K562 (cell line): Measurements from ENCODE around the gene MPI.

Source experiments
- POLR2A ChIP-seq: fragments of 450-650 bp; conservative IDR thresholded peaks from 2 replicates; pipeline ENCODE4 v1.6.1; 2016
- POLR2AphosphoS5 ChIP-seq: IDR thresholded peaks from 2 replicates; pipeline ENCODE4 v1.6.1; 2011; ENCODE audit warnings: mild to moderate bottlenecking, low read depth, low read length, moderate library complexity; ENCODE audit not compliant: control insufficient read depth, insufficient read depth

DNA sequence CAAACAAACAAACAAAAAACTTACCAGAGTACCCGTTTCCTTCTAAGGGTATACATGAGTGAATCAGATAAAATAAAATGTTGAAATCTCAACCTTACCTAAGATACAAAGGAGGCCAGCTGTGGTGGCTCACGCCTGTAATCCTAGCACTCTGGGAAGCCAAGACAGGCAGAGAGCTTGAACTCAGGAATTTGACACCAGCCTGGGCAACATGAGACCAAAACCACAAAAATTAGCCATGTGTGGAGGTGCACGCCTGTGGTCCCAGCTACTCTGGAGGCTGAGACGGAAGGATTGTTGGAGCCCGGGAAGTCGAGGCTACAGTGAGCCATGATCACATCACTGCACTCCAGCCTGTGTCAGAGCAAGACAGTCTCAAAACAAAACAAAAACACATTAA, 27.8 kb downstream of the MPI start:
- TF ChIP-seq POLR2AphosphoS5 (no peak), POLR2A (no peak)
